Measurements from ENCODE around the gene CATSPERZ. TPM values are rescaled to one million over a fixed set of nuclear protein-coding genes. Genes with fewer than 3 reads are reported as not detected.

CATSPERZ gene
- total and polyA plus RNA-seq, 2 donors from 2014 or later: not detected

- Histone ChIP-seq H3K4me3 (ENCODE audit: low read length in 3 of 3) (no peak overlapping the region), H3K36me3 (ENCODE audit: control insufficient read depth in 2 of 3, insufficient read depth in 3 of 3, low read length in 3 of 3) (peaks cover 0 to 8% (median 6%) of the 10 kb centered on the region in 3 donors), H3K27me3 (ENCODE audit: control insufficient read depth, insufficient read depth, low read length) (no peaks in the 10 kb centered on the region), H3K9me3 (ENCODE audit: control insufficient read depth in 2 of 3, insufficient read depth in 1 of 3, low read length in 3 of 3) (no peaks in the 10 kb centered on the region), H3K27ac (ENCODE audit: low read depth in 2 of 2, low read length in 2 of 2) (no peak overlapping the region), H3K9ac (ENCODE audit: low read length in 3 of 3) (no peak overlapping the region), H3K4me1 (ENCODE audit: control insufficient read depth in 2 of 3, insufficient read depth in 2 of 3, low read depth in 1 of 3, low read length in 3 of 3) (no peaks in the 10 kb centered on the region)
- DNase-seq: peak in 1 of 5 donors; percentile 17
- intact Hi-C loops (cut with DNase I): no loop called here
- FAIRE-seq: no peak
- TF ChIP-seq CTCF (IDR thresholded peaks at IDR 0.05; ENCODE audit: borderline replicate concordance, extremely low read depth, insufficient read depth): no peak
These were observed 40.6 kb upstream of the CATSPERZ start for GRCh38 chr11:64259533-64260067.

GRCh38 chr11:64260147-64260708, 39.9 kb upstream of the CATSPERZ start:
- Histone ChIP-seq H3K4me3 (ENCODE audit: low read length in 3 of 3) (no peak overlapping the region), H3K27me3 (ENCODE audit: control insufficient read depth, insufficient read depth, low read length) (no peaks in the 10 kb centered on the region), H3K9ac (ENCODE audit: low read length in 3 of 3) (no peak overlapping the region), H3K36me3 (ENCODE audit: control insufficient read depth in 2 of 3, insufficient read depth in 3 of 3, low read length in 3 of 3) (peaks cover 0 to 8% (median 6%) of the 10 kb centered on the region in 3 donors), H3K4me1 (ENCODE audit: control insufficient read depth in 2 of 3, insufficient read depth in 2 of 3, low read depth in 1 of 3, low read length in 3 of 3) (no peaks in the 10 kb centered on the region), H3K9me3 (ENCODE audit: control insufficient read depth in 2 of 3, insufficient read depth in 1 of 3, low read length in 3 of 3) (no peaks in the 10 kb centered on the region), H3K27ac (ENCODE audit: low read depth in 2 of 2, low read length in 2 of 2) (no peak overlapping the region)
- DNase-seq (peak in 1 of 5 donors; percentile 34), FAIRE-seq (no peak)
- intact Hi-C loops (cut with DNase I): no loop called here
- TF ChIP-seq CTCF (IDR thresholded peaks at IDR 0.05; ENCODE audit: borderline replicate concordance, extremely low read depth, insufficient read depth): no peak

DNA sequence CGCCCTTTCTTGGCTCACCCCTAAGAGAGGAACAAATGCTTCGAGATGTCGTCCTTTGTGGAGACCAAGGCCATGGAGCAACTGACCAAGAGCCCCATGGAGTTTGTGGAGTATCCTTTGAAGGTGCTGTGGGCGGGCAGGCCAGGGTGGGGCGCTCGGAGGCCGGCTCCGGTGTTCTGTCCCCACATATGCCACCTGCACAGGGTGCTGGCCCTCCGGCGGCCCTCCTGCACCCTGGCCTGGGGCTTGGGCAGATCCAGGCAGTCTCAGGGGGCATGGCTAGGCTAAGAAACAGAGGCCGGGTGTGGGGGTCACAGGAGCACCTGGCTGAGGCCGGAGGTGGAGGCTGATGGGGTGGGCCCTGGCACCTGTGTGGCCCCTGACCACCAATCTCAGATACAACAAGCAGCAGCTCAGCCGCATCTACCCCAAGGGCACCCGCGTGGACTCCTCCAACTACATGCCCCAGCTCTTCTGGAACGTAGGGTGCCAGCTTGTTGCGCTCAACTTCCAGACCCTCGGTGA, 38.5 kb upstream of the CATSPERZ start:
- peaks cover 0 to 10% (median 0%) of the 10 kb centered on the region in 3 donors for H3K36me3 ChIP-seq (ENCODE audit: control insufficient read depth in 2 of 3, insufficient read depth in 3 of 3, low read length in 3 of 3)

More for the DNA sequence above, 38.5 kb upstream of the CATSPERZ start:
- Histone ChIP-seq H3K27me3 (ENCODE audit: control insufficient read depth, insufficient read depth, low read length) (no peaks in the 10 kb centered on the region), H3K9me3 (ENCODE audit: control insufficient read depth in 2 of 3, insufficient read depth in 1 of 3, low read length in 3 of 3) (no peaks in the 10 kb centered on the region), H3K4me1 (ENCODE audit: control insufficient read depth in 2 of 3, insufficient read depth in 2 of 3, low read depth in 1 of 3, low read length in 3 of 3) (no peaks in the 10 kb centered on the region), H3K4me3 (ENCODE audit: low read length in 3 of 3) (no peak overlapping the region), H3K9ac (ENCODE audit: low read length in 3 of 3) (no peak overlapping the region), H3K27ac (ENCODE audit: low read depth in 2 of 2, low read length in 2 of 2) (no peak overlapping the region)
- no peak for TF ChIP-seq CTCF (IDR thresholded peaks at IDR 0.05; ENCODE audit: borderline replicate concordance, extremely low read depth, insufficient read depth)
- intact Hi-C loops (cut with DNase I): no loop called here
- FAIRE-seq (no peak), DNase-seq (peak in 1 of 5 donors; percentile 65)

Measured in kidney (tissue), 14 donors.